Activated CD8-positive, alpha-beta memory T cell treated with anti-CD3 and anti-CD28 coated beads, Interleukin-2, amount 10 ng/mL, durations not matched to agents 7 days and 5 days (primary cell): ENCODE results near the gene ARID4B. TPM values are rescaled to one million over a fixed set of nuclear protein-coding genes. Genes with fewer than 3 reads are reported as not detected.

Experiments
- ATAC-seq: fragments of 150-1000 bp; cut with Tn5 transposase; one replicate; pipeline ENCODE4 v1.10.0; 2021; ENCODE audit warnings: moderate library complexity
- CTCF ChIA-PET: fragments of 350-600 bp; sonication (Branson Sonifier 250); formaldehyde crosslinking; loops from one replicate; lab custom pipeline; 2021; ENCODE audit warnings: antibody characterized with exemption; lab: Charles Lee
- DNase-seq: peaks from one replicate; pipeline ENCODE4 v3.0.0-alpha.2; 2020
- H3K27ac Mint-ChIP-seq: one replicate; pipeline ENCODE4 v1.8.0; 2021; ENCODE audit warnings: mild to moderate bottlenecking, mixed read lengths
- H3K27me3 Mint-ChIP-seq: one replicate; pipeline ENCODE4 v1.8.0; 2021; ENCODE audit warnings: mixed read lengths
- H3K36me3 Mint-ChIP-seq: one replicate; pipeline ENCODE4 v1.8.0; 2021; ENCODE audit warnings: mild to moderate bottlenecking, mixed read lengths
- H3K4me1 Mint-ChIP-seq: one replicate; pipeline ENCODE4 v1.8.0; 2021; ENCODE audit warnings: mixed read lengths
- H3K4me3 Mint-ChIP-seq: one replicate; pipeline ENCODE4 v1.8.0; 2021; ENCODE audit warnings: mild to moderate bottlenecking, moderate library complexity, mixed read lengths
- H3K9me3 Mint-ChIP-seq: one replicate; pipeline ENCODE4 v1.8.0; 2022; ENCODE audit warnings: low read depth, mixed read lengths
- total RNA-seq, 2 experiments: library from RNA; stranded (reverse); gene quantifications; one replicate each; pipeline ENCODE4 v1.2.3, GENCODE V29; 2021

The ARID4B gene
- total RNA-seq, 2 experiments from 2014 or later: 43.3 to 61.0 TPM

- Mint-ChIP-seq H3K27ac (no peak overlapping the region), H3K9me3 (no peaks in the 10 kb centered on the region), H3K27me3 (no peaks in the 10 kb centered on the region), H3K36me3 (peaks cover 20% of the 10 kb centered on the region), H3K4me3 (no peak overlapping the region), H3K4me1 (peaks cover 25% of the 10 kb centered on the region)
- ATAC-seq (no peak), DNase-seq (no peak)
- CTCF ChIA-PET: interaction anchor here (1.3 to 4.3 kb wide), 3 partner anchors 11 to 165 kb away, joined by 3 to 43 read pairs (median 4); no protein-coding TSS in a partner anchor
These were observed 77.5 kb downstream of the ARID4B start for GRCh38 chr1:235250430-235250829.

- no peak overlapping the region for H3K4me3 Mint-ChIP-seq
- H3K36me3 Mint-ChIP-seq: peaks cover 23% of the 10 kb centered on the region
- H3K27ac Mint-ChIP-seq: peak overlapping the region; percentile 60
- CTCF ChIA-PET: interaction anchor here (0.5 to 1.4 kb wide), 4 partner anchors 11 to 241 kb away, joined by 3 to 6 read pairs (median 4); no protein-coding TSS in a partner anchor
- no peaks in the 10 kb centered on the region for H3K9me3 Mint-ChIP-seq
- ATAC-seq (peak; percentile 57), DNase-seq (no peak)
- peaks cover 29% of the 10 kb centered on the region for H3K4me1 Mint-ChIP-seq
- H3K27me3 Mint-ChIP-seq: no peaks in the 10 kb centered on the region
These were observed 81.7 kb downstream of the ARID4B start for GRCh38 chr1:235246022-235246948.

GRCh38 chr1:235244974-235245592 is 82.9 kb downstream of the ARID4B start:
- H3K27ac Mint-ChIP-seq: peak overlapping the region; percentile 10
- no peaks in the 10 kb centered on the region for H3K9me3 Mint-ChIP-seq
- ATAC-seq (peak; percentile 41), DNase-seq (no peak)
- no peaks in the 10 kb centered on the region for H3K27me3 Mint-ChIP-seq
- H3K4me1 Mint-ChIP-seq: peaks cover 39% of the 10 kb centered on the region
- CTCF ChIA-PET: interaction anchor here (3.5 kb wide), 1 partner anchor 171 kb away, joined by 15 read pairs; no protein-coding TSS in a partner anchor
- H3K4me3 Mint-ChIP-seq: no peak overlapping the region
- H3K36me3 Mint-ChIP-seq: peaks cover 21% of the 10 kb centered on the region

- Mint-ChIP-seq H3K4me1 (peaks cover 37% of the 10 kb centered on the region), H3K4me3 (peak overlapping the region; percentile 15), H3K9me3 (no peaks in the 10 kb centered on the region), H3K27ac (peak overlapping the region; percentile 66), H3K36me3 (peaks cover 38% of the 10 kb centered on the region), H3K27me3 (no peaks in the 10 kb centered on the region)
- CTCF ChIA-PET: interaction anchor here (1.7 to 1.9 kb wide), 3 partner anchors 18 to 174 kb away, joined by 3 to 5 read pairs (median 4); no protein-coding TSS in a partner anchor
- DNase-seq: no peak
- peak; percentile 12 for ATAC-seq
These were observed 87.0 kb downstream of the ARID4B start for GRCh38 chr1:235240960-235241359.

GRCh38 chr1:235239851-235240250 is 88.1 kb downstream of the ARID4B start:
- Mint-ChIP-seq H3K4me1 (peaks cover 29% of the 10 kb centered on the region), H3K27me3 (no peaks in the 10 kb centered on the region), H3K27ac (peak overlapping the region; percentile 9), H3K9me3 (no peaks in the 10 kb centered on the region), H3K36me3 (peaks cover 33% of the 10 kb centered on the region), H3K4me3 (no peak overlapping the region)
- CTCF ChIA-PET: interaction anchor here (0.9 to 1.9 kb wide), 6 partner anchors 10 to 177 kb away, joined by 3 to 6 read pairs (median 4); no protein-coding TSS in a partner anchor
- ATAC-seq (no peak), DNase-seq (no peak)

GRCh38 chr1:235238558-235238957 is 89.4 kb downstream of the ARID4B start:
- CTCF ChIA-PET: interaction anchor here (0.8 to 1.8 kb wide), 2 partner anchors 13 to 94 kb away, joined by 3 to 4 read pairs; no protein-coding TSS in a partner anchor
- no peak for DNase-seq
- H3K27me3 Mint-ChIP-seq: no peaks in the 10 kb centered on the region
- H3K9me3 Mint-ChIP-seq: no peaks in the 10 kb centered on the region
- H3K4me3 Mint-ChIP-seq: no peak overlapping the region
- no peak for ATAC-seq
- H3K27ac Mint-ChIP-seq: no peak overlapping the region
- H3K36me3 Mint-ChIP-seq: peaks cover 27% of the 10 kb centered on the region
- H3K4me1 Mint-ChIP-seq: peaks cover 24% of the 10 kb centered on the region

- Mint-ChIP-seq H3K36me3 (peaks cover 34% of the 10 kb centered on the region), H3K27ac (no peak overlapping the region)
- ATAC-seq: no peak
These were observed 91.9 kb downstream of the ARID4B start for GRCh38 chr1:235236128-235236527.

GRCh38 chr1:235229868-235230267 is 98.1 kb downstream of the ARID4B start:
- Mint-ChIP-seq H3K27ac (no peak overlapping the region), H3K4me3 (no peak overlapping the region), H3K36me3 (peaks cover 24% of the 10 kb centered on the region), H3K4me1 (peaks cover 2% of the 10 kb centered on the region), H3K9me3 (no peaks in the 10 kb centered on the region), H3K27me3 (no peaks in the 10 kb centered on the region)
- DNase-seq (no peak), ATAC-seq (no peak)
- CTCF ChIA-PET: interaction anchor here (0.8 to 1.9 kb wide), 3 partner anchors 9 to 100 kb away, joined by 3 to 5 read pairs (median 5); no protein-coding TSS in a partner anchor

More at GRCh38 chr1:235236128-235236527, 91.9 kb downstream of the ARID4B start:
- DNase-seq: no peak
- H3K4me3 Mint-ChIP-seq: no peak overlapping the region
- no peaks in the 10 kb centered on the region for H3K27me3 Mint-ChIP-seq
- no peaks in the 10 kb centered on the region for H3K9me3 Mint-ChIP-seq
- CTCF ChIA-PET: interaction anchor here (1.9 kb wide), 1 partner anchor 17 kb away, joined by 6 read pairs; no protein-coding TSS in a partner anchor
- peaks cover 21% of the 10 kb centered on the region for H3K4me1 Mint-ChIP-seq

GRCh38 chr1:235227414-235227813 is 100.6 kb downstream of the ARID4B start:
- ATAC-seq: no peak
- Mint-ChIP-seq H3K4me3 (no peak overlapping the region), H3K27ac (no peak overlapping the region), H3K36me3 (peaks cover 30% of the 10 kb centered on the region), H3K9me3 (no peaks in the 10 kb centered on the region), H3K27me3 (no peaks in the 10 kb centered on the region), H3K4me1 (peaks cover 2% of the 10 kb centered on the region)
- CTCF ChIA-PET: interaction anchor here (0.7 to 0.9 kb wide), 3 partner anchors 12 to 580 kb away, joined by 3 read pairs; no protein-coding TSS in a partner anchor
- DNase-seq: no peak

- Mint-ChIP-seq H3K36me3 (peaks cover 29% of the 10 kb centered on the region), H3K9me3 (no peaks in the 10 kb centered on the region), H3K27ac (no peak overlapping the region), H3K4me1 (peaks cover 2% of the 10 kb centered on the region), H3K27me3 (no peaks in the 10 kb centered on the region), H3K4me3 (no peak overlapping the region)
- DNase-seq (no peak), ATAC-seq (no peak)
- CTCF ChIA-PET: interaction anchor here (0.7 to 0.9 kb wide), 3 partner anchors 13 to 581 kb away, joined by 3 read pairs; no protein-coding TSS in a partner anchor
These were observed 101.0 kb downstream of the ARID4B start for GRCh38 chr1:235226933-235227332.

GRCh38 chr1:235225299-235225698 is 102.7 kb downstream of the ARID4B start:
- CTCF ChIA-PET: interaction anchor here (0.6 to 1.5 kb wide), 4 partner anchors 10 to 192 kb away, joined by 3 to 5 read pairs (median 4); no protein-coding TSS in a partner anchor

GRCh38 chr1:235221653-235222375 is 106.2 kb downstream of the ARID4B start:
- CTCF ChIA-PET: interaction anchor here (0.7 to 2.0 kb wide), 2 partner anchors 8 to 61 kb away, joined by 4 to 5 read pairs; partner anchors contain the start of gene RBM34
- H3K27me3 Mint-ChIP-seq: no peaks in the 10 kb centered on the region
- no peak overlapping the region for H3K27ac Mint-ChIP-seq
- no peaks in the 10 kb centered on the region for H3K9me3 Mint-ChIP-seq
- DNase-seq (no peak), ATAC-seq (no peak)
- H3K36me3 Mint-ChIP-seq: peaks cover 21% of the 10 kb centered on the region
- peaks cover 5% of the 10 kb centered on the region for H3K4me1 Mint-ChIP-seq
- no peak overlapping the region for H3K4me3 Mint-ChIP-seq

More at GRCh38 chr1:235225299-235225698, 102.7 kb downstream of the ARID4B start:
- H3K4me1 Mint-ChIP-seq: peaks cover 2% of the 10 kb centered on the region
- ATAC-seq (no peak), DNase-seq (no peak)
- no peaks in the 10 kb centered on the region for H3K9me3 Mint-ChIP-seq
- peaks cover 26% of the 10 kb centered on the region for H3K36me3 Mint-ChIP-seq
- H3K27me3 Mint-ChIP-seq: no peaks in the 10 kb centered on the region
- no peak overlapping the region for H3K27ac Mint-ChIP-seq
- H3K4me3 Mint-ChIP-seq: no peak overlapping the region
